Mucosa of rectum (tissue), 2 donors: ENCODE measurements around the gene PSG6.
"Not testable (repeated sequence)": the region's sequence is repeated elsewhere in the genome, so short reads cannot be mapped to it uniquely, and the experiment has no call there.

Source experiments
- H3K27ac ChIP-seq, 2 donors: one replicate each; pipeline ENCODE4 v1.7.0; 2013; ENCODE audit warnings: inconsistent platforms in 2 of 2, low read depth in 2 of 2, low read length in 2 of 2
- H3K27me3 ChIP-seq, 2 donors: one replicate each; pipeline ENCODE4 v1.7.0; 2013; ENCODE audit warnings: low read length in 2 of 2; ENCODE audit not compliant: control insufficient read depth in 2 of 2, insufficient read depth in 2 of 2
- H3K36me3 ChIP-seq, 2 donors: one replicate each; pipeline ENCODE4 v1.7.0; 2013; ENCODE audit warnings: low read length in 2 of 2; ENCODE audit not compliant: control insufficient read depth in 2 of 2, insufficient read depth in 2 of 2
- H3K4me1 ChIP-seq, 2 donors: one replicate each; pipeline ENCODE4 v1.7.0; 2013; ENCODE audit warnings: low read length in 2 of 2, mild to moderate bottlenecking in 1 of 2; ENCODE audit not compliant: control insufficient read depth in 2 of 2, insufficient read depth in 2 of 2
- H3K4me3 ChIP-seq, 2 donors: one replicate each; pipeline ENCODE4 v1.7.0; 2013; ENCODE audit warnings: low read length in 2 of 2
- H3K9ac ChIP-seq, 2 donors: one replicate each; pipeline ENCODE4 v1.7.0; 2013; ENCODE audit warnings: low read length in 2 of 2, low read depth in 1 of 2, mild to moderate bottlenecking in 1 of 2
- H3K9me3 ChIP-seq, 2 donors: one replicate each; pipeline ENCODE4 v1.7.0; 2013; ENCODE audit warnings: low read length in 2 of 2; ENCODE audit not compliant: control insufficient read depth in 2 of 2
- donor health status: healthy.
- donor health status: Normal muscosa, but diverticular disease.

The PSG6 gene

GRCh38 chr19:42854745-42855144 is 62.9 kb downstream of the PSG6 start:
- not testable (repeated sequence) for H3K27me3 ChIP-seq, H3K27ac ChIP-seq, H3K4me1 ChIP-seq, H3K9me3 ChIP-seq, H3K36me3 ChIP-seq, H3K9ac ChIP-seq, H3K4me3 ChIP-seq

- H3K4me1 ChIP-seq, H3K9me3 ChIP-seq, H3K4me3 ChIP-seq, H3K36me3 ChIP-seq, H3K27me3 ChIP-seq, H3K27ac ChIP-seq, H3K9ac ChIP-seq: not testable (repeated sequence)
These were observed 64.5 kb downstream of the PSG6 start for GRCh38 chr19:42853231-42853630.

- H3K9me3 ChIP-seq, H3K36me3 ChIP-seq, H3K4me1 ChIP-seq, H3K27ac ChIP-seq, H3K27me3 ChIP-seq, H3K4me3 ChIP-seq, H3K9ac ChIP-seq: not testable (repeated sequence)
These were observed 64.9 kb downstream of the PSG6 start for GRCh38 chr19:42852821-42853220.
